HepG2 (cell line): ENCODE results near the gene UAP1. TPM values are rescaled to one million over a fixed set of nuclear protein-coding genes. Genes with fewer than 3 reads are reported as not detected.
A peak's percentile ranks its signal among the peaks of the same experiment; 100 is the strongest.

Source experiments
- ATAC-seq: fragments of 200-7000 bp; cut with Tn5 transposase; 3 replicates; pipeline ENCODE4 v1.9.1; 2020; ENCODE audit warnings: mild to moderate bottlenecking, moderate library complexity
- BruUV-seq: library from RNA; stranded (reverse); fragments of 400-500 nt; replicated peaks from 2 replicates; lab custom pipeline; 2021; lab: Mats Ljungman, UMichigan
- CTCF ChIA-PET: fragments of 300-600 bp; formaldehyde crosslinking; extraction: SDS; loops from one replicate; lab custom pipeline; 2021; ENCODE audit warnings: low total read pairs, inconsistent platforms, low intra/inter-chr PET ratio; lab: Yijun Ruan, JAX
- POLR2A ChIA-PET: fragments of 350-600 bp; sonication (Branson Sonifier 250); formaldehyde crosslinking; loops from one replicate; lab custom pipeline; 2020; ENCODE audit warnings: antibody characterized with exemption, inconsistent platforms; lab: Yijun Ruan, JAX
- DNase-seq: peaks from one replicate; pipeline ENCODE4 v3.0.0-alpha.2; 2015; ENCODE audit warnings: low spot score
- FAIRE-seq: peaks from 3 replicates; lab custom pipeline; 2011; peaks lifted over from hg19 to GRCh38; lab: Jason Lieb, UNC
- H2AFZ ChIP-seq: one replicate; pipeline ENCODE4 v1.6.1; 2011; ENCODE audit warnings: low read length, inconsistent platforms
- H3K27ac ChIP-seq: fragments of 300-600 bp; 3 replicates; pipeline ENCODE4 v1.8.0; 2011; ENCODE audit warnings: mixed run types, mild to moderate bottlenecking, mixed read lengths, low read length, inconsistent platforms; ENCODE audit not compliant: insufficient read depth; ENCODE audit errors: extremely low read length
- H3K27me3 ChIP-seq, 2 experiments: fragments of 200-600 bp in 1 of 2; 2 replicates in 1 of 2; 3 replicates in 1 of 2; pipeline versions ENCODE4 v1.6.0 to v1.8.0; 2011; ENCODE audit warnings: low read length in 2 of 2, mild to moderate bottlenecking in 2 of 2, moderate library complexity in 2 of 2, inconsistent platforms in 1 of 2; ENCODE audit not compliant: insufficient read depth in 2 of 2, control insufficient read depth in 1 of 2
- H3K36me3 ChIP-seq, 2 experiments: fragments of 200-600 bp in 1 of 2; replicated peaks in 1 of 2; 2 replicates in 1 of 2; 3 replicates in 1 of 2; pipeline versions ENCODE4 v1.5.1 to v1.8.0; 2011; ENCODE audit warnings: low read length in 2 of 2, inconsistent platforms in 1 of 2; ENCODE audit not compliant: insufficient read depth in 2 of 2, control insufficient read depth in 1 of 2
- H3K4me1 ChIP-seq: 2 replicates; pipeline ENCODE4 v1.5.1; 2012; ENCODE audit warnings: low read length, inconsistent platforms; ENCODE audit not compliant: insufficient read depth
- H3K4me2 ChIP-seq: 2 replicates; pipeline ENCODE4 v1.6.0; 2011; ENCODE audit warnings: low read depth, low read length, inconsistent platforms
- H3K4me3 ChIP-seq, 3 experiments: fragments of 200-600 bp in 1 of 3; sonication (generic), shearing (Covaris generic) in 1 of 3; replicated peaks in 1 of 3; 2 replicates each; pipeline ENCODE4 v1.5.1; 2011 to 2016; ENCODE audit warnings: low read length in 3 of 3, inconsistent platforms in 2 of 3, low read depth in 2 of 3, mild to moderate bottlenecking in 2 of 3, control low read depth in 1 of 3, mixed read lengths in 1 of 3; ENCODE audit not compliant: insufficient read depth in 1 of 3
- H3K79me2 ChIP-seq: one replicate; pipeline ENCODE4 v1.6.1; 2011; ENCODE audit warnings: low read length, inconsistent platforms; ENCODE audit not compliant: insufficient read depth
- H3K9ac ChIP-seq: 2 replicates; pipeline ENCODE4 v1.6.0; 2011; ENCODE audit warnings: mild to moderate bottlenecking, low read depth, low read length, inconsistent platforms; ENCODE audit not compliant: insufficient read depth
- H3K9me3 ChIP-seq: 2 replicates; pipeline ENCODE4 v1.5.1; 2012; ENCODE audit warnings: mild to moderate bottlenecking, low read length
- H4K20me1 ChIP-seq: 2 replicates; pipeline ENCODE4 v1.6.0; 2011; ENCODE audit warnings: inconsistent platforms, mild to moderate bottlenecking, low read length, moderate library complexity; ENCODE audit not compliant: insufficient read depth
- BCL6 ChIP-seq: IDR thresholded peaks from 2 replicates; pipeline ENCODE4 v1.6.1; 2016; ENCODE audit warnings: missing genetic modification reagents, missing compliant biosample characterization
- BHLHE40 ChIP-seq: IDR thresholded peaks from 2 replicates; pipeline ENCODE4 v1.6.1; 2011; ENCODE audit warnings: low read length, improper control_type of control experiment
- CCDC6 ChIP-seq: sonication (generic); formaldehyde crosslinking; IDR thresholded peaks from 2 replicates; pipeline ENCODE4 v1.8.1; 2022; ENCODE audit warnings: mild to moderate bottlenecking, missing genetic modification reagents, moderate library complexity
- CEBPG ChIP-seq: IDR thresholded peaks from 2 replicates; pipeline ENCODE4 v1.6.1; 2016
- CREBL2 ChIP-seq: sonication (generic); formaldehyde crosslinking; IDR thresholded peaks from 2 replicates; pipeline ENCODE4 v1.8.1; 2023; ENCODE audit warnings: missing genetic modification reagents, mild to moderate bottlenecking, borderline replicate concordance
- FIP1L1 ChIP-seq: fragments of 200-400 bp; formaldehyde crosslinking; IDR thresholded peaks from 2 replicates; pipeline ENCODE4 v1.6.1; 2018; ENCODE audit warnings: low read depth, mild to moderate bottlenecking, low read length, moderate library complexity, borderline replicate concordance; ENCODE audit not compliant: insufficient read depth
- FOXA3 ChIP-seq: IDR thresholded peaks from 2 replicates; pipeline ENCODE4 v1.6.1; 2016; ENCODE audit warnings: missing genetic modification reagents, missing compliant biosample characterization
- GPN1 ChIP-seq: sonication (generic); formaldehyde crosslinking; IDR thresholded peaks from 2 replicates; pipeline ENCODE4 v1.5.1; 2020; ENCODE audit warnings: missing genetic modification reagents, borderline replicate concordance
- HINFP ChIP-seq: sonication (generic); formaldehyde crosslinking; IDR thresholded peaks from 2 replicates; pipeline ENCODE4 v1.4.0; 2020; ENCODE audit warnings: low read depth, mild to moderate bottlenecking, missing genetic modification reagents
- LCORL ChIP-seq, 2 experiments: fragments of 450-650 bp in 1 of 2; sonication (generic) in 1 of 2; formaldehyde crosslinking in 1 of 2; IDR thresholded peaks; 2 replicates each; pipeline versions ENCODE4 v1.5.0 to v1.6.1; 2017 to 2020; ENCODE audit warnings: antibody characterized with exemption in 1 of 2, missing genetic modification reagents in 1 of 2
- NCOR1 ChIP-seq: fragments of 200-600 bp; sonication (generic); IDR thresholded peaks from 2 replicates; pipeline ENCODE4 v1.7.0; 2017; ENCODE audit warnings: antibody characterized with exemption, low read length, borderline replicate concordance
- NR2F6 ChIP-seq, 2 experiments: IDR thresholded peaks; 2 replicates each; pipeline ENCODE4 v1.6.1; 2016; ENCODE audit warnings: antibody characterized with exemption in 1 of 2, mild to moderate bottlenecking in 1 of 2
- THYN1 ChIP-seq: sonication (generic); formaldehyde crosslinking; IDR thresholded peaks from 2 replicates; pipeline ENCODE4 v1.8.1; 2023; ENCODE audit warnings: low read depth, mild to moderate bottlenecking, moderate library complexity, missing genetic modification reagents, borderline replicate concordance
- TMF1 ChIP-seq: sonication (generic); formaldehyde crosslinking; IDR thresholded peaks from 2 replicates; pipeline ENCODE4 v1.8.1; 2022; ENCODE audit warnings: low read depth, missing genetic modification reagents
- YEATS4 ChIP-seq: sonication (generic); formaldehyde crosslinking; IDR thresholded peaks from 2 replicates; pipeline ENCODE4 v1.4.0; 2020; ENCODE audit warnings: missing genetic modification reagents, borderline replicate concordance
- ZBTB20 ChIP-seq: sonication (generic); formaldehyde crosslinking; IDR thresholded peaks from 2 replicates; pipeline ENCODE4 v1.8.1; 2023; ENCODE audit warnings: missing genetic modification reagents, low read depth, mild to moderate bottlenecking, borderline replicate concordance
- ZNF264 ChIP-seq: sonication (generic); formaldehyde crosslinking; IDR thresholded peaks from 2 replicates; pipeline ENCODE4 v1.4.0; 2020; ENCODE audit warnings: missing genetic modification reagents
- ZNF275 ChIP-seq: sonication (generic); formaldehyde crosslinking; IDR thresholded peaks from 2 replicates; pipeline ENCODE4 v1.8.0; 2022; ENCODE audit warnings: missing genetic modification reagents, mild to moderate bottlenecking, inconsistent platforms, borderline replicate concordance
- ZNF331 ChIP-seq: sonication (generic); formaldehyde crosslinking; IDR thresholded peaks from 2 replicates; pipeline ENCODE4 v1.4.0; 2020; ENCODE audit warnings: missing genetic modification reagents
- ZNF562 ChIP-seq: sonication (generic); formaldehyde crosslinking; IDR thresholded peaks from 2 replicates; pipeline ENCODE4 v1.8.0; 2022; ENCODE audit warnings: missing genetic modification reagents, borderline replicate concordance
- WGBS: methylation state at CpG from one replicate; pipeline ENCODE4 v1.1.6; 2017; ENCODE audit warnings: low lambda C conversion rate; 5-methylcytosine and 5-hydroxymethylcytosine counted together
- in situ Hi-C: cut with HindIII; loops from 2 replicates; pipeline ENCODE4 v1.10.0; 2017; ENCODE audit warnings: low pct_unique_long_range_greater_than_20kb; ENCODE audit not compliant: extremely low pct_ligation_motif_present
- intact Hi-C: fragments of 100-400 bp; cut with micrococcal nuclease; formaldehyde crosslinking; loops from one replicate; pipeline ENCODE4 v1.10.0; 2022; ENCODE audit not compliant: unreplicated experiment
- polyA plus RNA-seq, 8 experiments: library from polyadenylated mRNA; depleted of rRNA in 3 of 8; stranded (reverse) in 7 of 8; unstranded in 1 of 8; fragments of >200 nt; fragmentation: Illumina TruSeq in 4 of 8; extraction: Trizol in 4 of 8; gene quantifications; 2 replicates each; pipeline versions ENCODE4 v1.2.1 to v1.2.3, GENCODE V29; 2011 to 2016; ENCODE audit warnings: low read depth in 4 of 8, missing spikeins in 1 of 8, mixed read lengths in 1 of 8; ENCODE audit not compliant: insufficient read depth in 1 of 8
- total RNA-seq, 5 experiments: library from RNA; depleted of rRNA; stranded (reverse); fragments of >200 nt; fragmentation: Illumina TruSeq; extraction: Trizol; gene quantifications; 2 replicates each; pipeline ENCODE4 v1.2.3, GENCODE V29; 2016; ENCODE audit warnings: low read depth in 1 of 5

UAP1 gene
- total and polyA plus RNA-seq, 2 of the 13 experiments (the other 11 are each of a cell fraction or from before 2014, with no cell fraction given) = 48.4 to 117 TPM

- H4K20me1 ChIP-seq = no peaks in the 10 kb centered on the region
- peak overlapping the region; percentile 4; the same call in 1 of the 2 replicates for H3K9ac ChIP-seq
- no peaks in the 10 kb centered on the region for H3K79me2 ChIP-seq
- POLR2A ChIA-PET = interaction anchor here (1.8 kb wide), 1 partner anchor 35 kb away, joined by 9 read pairs; the partner anchor contains the start of gene UAP1
- DNase-seq = peak; percentile 83
- no TSS peak for BruUV-seq
- peak; percentile 60 for FAIRE-seq
- no peak overlapping the region for H2AFZ ChIP-seq
- in situ Hi-C loops (no loop called here), intact Hi-C loops (loop anchor here (5.0 kb wide), 1 partner anchor 34 kb away; the partner anchor contains the start of gene UAP1)
- no peaks in the 10 kb centered on the region for H3K9me3 ChIP-seq
- H3K4me2 ChIP-seq = peak overlapping the region; percentile 55
- H3K27ac ChIP-seq = peak overlapping the region; percentile 85
- H3K27me3 ChIP-seq = no peaks in the 10 kb centered on the region
- WGBS = 21% methylated on average over 2 of the region's 2 CpGs
- peaks cover 6 to 60% of the 10 kb centered on the region in 2 experiments for H3K36me3 ChIP-seq
- CTCF ChIA-PET = no interaction called here
- peak; percentile 89 for ATAC-seq
- peaks cover 29% of the 10 kb centered on the region for H3K4me1 ChIP-seq
- no peak overlapping the region; a peak in 2 of 6 replicates for H3K4me3 ChIP-seq
- TF ChIP-seq THYN1 (CRISPR knock-in tag) (no peak), ZNF331 (CRISPR knock-in tag) (peak; percentile 32; the same call in 1 of the 2 replicates), ZNF275 (CRISPR knock-in tag) (no peak), GPN1 (CRISPR knock-in tag) (no peak), FOXA3 (CRISPR knock-in tag) (peak; percentile 79), TMF1 (CRISPR knock-in tag) (no peak), ZNF264 (CRISPR knock-in tag) (no peak), NCOR1 (peak; percentile 76; the same call in 1 of the 2 replicates), CCDC6 (CRISPR knock-in tag) (no peak), BCL6 (CRISPR knock-in tag) (peak; percentile 69), ZNF562 (CRISPR knock-in tag) (no peak), LCORL (IDR thresholded peaks at IDR 0.05) (no peak), LCORL (CRISPR knock-in tag; IDR thresholded peaks at IDR 0.05) (peak; percentile 32; the same call in 1 of the 2 replicates), HINFP (CRISPR knock-in tag) (no peak), ZBTB20 (CRISPR knock-in tag) (no peak), BHLHE40 (no peak), CREBL2 (no peak), YEATS4 (CRISPR knock-in tag) (no peak), CEBPG (CRISPR knock-in tag) (peak; percentile 28; the same call in 1 of the 2 replicates), NR2F6 (IDR thresholded peaks at IDR 0.05) (peak; percentile 65), NR2F6 (CRISPR knock-in tag; IDR thresholded peaks at IDR 0.05) (0 out of 2 replicates have a peak, but pooled peaks have one; percentile 38), FIP1L1 (no peak)
Measured at GRCh38 chr1:162596514-162597170, 35.1 kb downstream of the UAP1 start.
